H9 (cell line): ENCODE data around the gene SAXO2. TPM values are rescaled to one million over a fixed set of nuclear protein-coding genes. Genes with fewer than 3 reads are reported as not detected.
"Not testable (repeated sequence)": the region's sequence is repeated elsewhere in the genome, so short reads cannot be mapped to it uniquely, and the experiment has no call there.

Experiments
- DNase-seq: peaks from one replicate; pipeline ENCODE4 v3.0.0-alpha.2; 2017
- H2AFZ ChIP-seq: one replicate; pipeline ENCODE4 v1.6.1; 2013; ENCODE audit warnings: mild to moderate bottlenecking, low read length, control low read depth, moderate library complexity
- H2AK5ac ChIP-seq: 2 replicates; pipeline ENCODE4 v1.6.1; 2013; ENCODE audit warnings: low read length, control low read depth, mixed read lengths; ENCODE audit not compliant: insufficient read length
- H2BK120ac ChIP-seq: one replicate; pipeline ENCODE4 v1.6.1; 2013; ENCODE audit warnings: low read depth, mild to moderate bottlenecking, low read length, control low read depth, inconsistent platforms; ENCODE audit not compliant: poor library complexity, severe bottlenecking
- H2BK12ac ChIP-seq: 2 replicates; pipeline ENCODE4 v1.6.1; 2013; ENCODE audit warnings: low read length, control low read depth, mixed read lengths, low read depth; ENCODE audit not compliant: insufficient read length
- H2BK15ac ChIP-seq: 2 replicates; pipeline ENCODE4 v1.6.1; 2013; ENCODE audit warnings: low read depth, low read length, control low read depth
- H2BK20ac ChIP-seq: one replicate; pipeline ENCODE4 v1.6.1; 2013; ENCODE audit warnings: low read depth, mild to moderate bottlenecking, low read length, control low read depth, inconsistent platforms; ENCODE audit not compliant: poor library complexity, severe bottlenecking
- H2BK5ac ChIP-seq: 2 replicates; pipeline ENCODE4 v1.6.1; 2013; ENCODE audit warnings: low read length, control low read depth, mixed read lengths; ENCODE audit not compliant: insufficient read length
- H3K14ac ChIP-seq: 2 replicates; pipeline ENCODE4 v1.6.1; 2013; ENCODE audit warnings: low read length, control low read depth; ENCODE audit not compliant: insufficient read depth
- H3K18ac ChIP-seq: 2 replicates; pipeline ENCODE4 v1.6.1; 2013; ENCODE audit warnings: low read depth, mild to moderate bottlenecking, mixed read lengths, low read length, control low read depth; ENCODE audit not compliant: insufficient read length
- H3K23ac ChIP-seq: 2 replicates; pipeline ENCODE4 v1.6.1; 2013; ENCODE audit warnings: low read length, control low read depth, mixed read lengths, low read depth; ENCODE audit not compliant: insufficient read length
- H3K23me2 ChIP-seq: 2 replicates; pipeline ENCODE4 v1.6.1; 2013; ENCODE audit warnings: low read depth, mild to moderate bottlenecking, mixed read lengths, low read length, control low read depth; ENCODE audit not compliant: insufficient read length, poor library complexity, severe bottlenecking
- H3K27ac ChIP-seq: 2 replicates; pipeline ENCODE4 v1.5.1; 2013; ENCODE audit warnings: low read length, control low read depth, mixed read lengths, low read depth; ENCODE audit not compliant: insufficient read length
- H3K27me3 ChIP-seq: 2 replicates; pipeline ENCODE4 v1.6.1; 2013; ENCODE audit warnings: low read length, control low read depth, inconsistent platforms; ENCODE audit not compliant: insufficient read depth
- H3K4ac ChIP-seq: 2 replicates; pipeline ENCODE4 v1.6.1; 2013; ENCODE audit warnings: low read depth, mild to moderate bottlenecking, control low read depth, inconsistent platforms, low read length, moderate library complexity
- H3K4me1 ChIP-seq: 2 replicates; pipeline ENCODE4 v1.6.1; 2013; ENCODE audit warnings: low read length, control low read depth, inconsistent platforms; ENCODE audit not compliant: insufficient read depth
- H3K4me2 ChIP-seq: 2 replicates; pipeline ENCODE4 v1.6.1; 2013; ENCODE audit warnings: low read length, control low read depth, mixed read lengths; ENCODE audit not compliant: insufficient read length, insufficient read depth
- H3K56ac ChIP-seq: 2 replicates; pipeline ENCODE4 v1.6.1; 2013; ENCODE audit warnings: low read depth, mild to moderate bottlenecking, mixed read lengths, low read length, control low read depth; ENCODE audit not compliant: insufficient read length
- H3K79me1 ChIP-seq: 2 replicates; pipeline ENCODE4 v1.6.1; 2013; ENCODE audit warnings: low read depth, mild to moderate bottlenecking, moderate library complexity, low read length, control low read depth, inconsistent platforms; ENCODE audit not compliant: insufficient read depth, poor library complexity, severe bottlenecking
- H3K79me2 ChIP-seq: 2 replicates; pipeline ENCODE4 v1.6.1; 2013; ENCODE audit warnings: low read length, control low read depth, inconsistent platforms; ENCODE audit not compliant: insufficient read depth
- H3K9ac ChIP-seq: 2 replicates; pipeline ENCODE4 v1.6.1; 2013; ENCODE audit warnings: low read length, control low read depth, mixed read lengths; ENCODE audit not compliant: insufficient read length; ENCODE audit errors: extremely low read depth
- H3K9me3 ChIP-seq: one replicate; pipeline ENCODE4 v1.6.1; 2013; ENCODE audit warnings: low read depth, low read length, inconsistent platforms; ENCODE audit not compliant: control insufficient read depth
- H3T11ph ChIP-seq: one replicate; pipeline ENCODE4 v1.6.1; 2013; ENCODE audit warnings: mild to moderate bottlenecking, low read length, control low read depth, inconsistent platforms
- H4K20me1 ChIP-seq: one replicate; pipeline ENCODE4 v1.6.1; 2013; ENCODE audit not compliant: control insufficient read depth, insufficient read length, insufficient read depth
- H4K5ac ChIP-seq: 2 replicates; pipeline ENCODE4 v1.6.1; 2013; ENCODE audit warnings: low read depth, mild to moderate bottlenecking, mixed read lengths, low read length, control low read depth; ENCODE audit not compliant: insufficient read length
- H4K8ac ChIP-seq: replicated peaks from 2 replicates; pipeline ENCODE4 v1.6.1; 2013; ENCODE audit warnings: low read length, control low read depth, mixed read lengths, low read depth; ENCODE audit not compliant: insufficient read length
- H4K91ac ChIP-seq: 2 replicates; pipeline ENCODE4 v1.6.1; 2013; ENCODE audit warnings: low read depth, mild to moderate bottlenecking, moderate library complexity, mixed read lengths, low read length, control low read depth; ENCODE audit not compliant: insufficient read length
- H3K27ac Mint-ChIP-seq, 3 experiments: 2 replicates in 2 of 3; 3 replicates in 1 of 3; pipeline ENCODE4 v1.8.0; 2020 to 2021; ENCODE audit warnings: mixed read lengths in 3 of 3, mild to moderate bottlenecking in 1 of 3, moderate library complexity in 1 of 3
- H3K27me3 Mint-ChIP-seq: 2 replicates; pipeline ENCODE4 v1.8.0; 2021; ENCODE audit warnings: low read depth, mild to moderate bottlenecking, moderate library complexity, mixed read lengths
- H3K36me3 Mint-ChIP-seq, 3 experiments: 2 replicates in 2 of 3; 3 replicates in 1 of 3; pipeline ENCODE4 v1.8.0; 2020 to 2021; ENCODE audit warnings: low read depth in 3 of 3, mixed read lengths in 3 of 3; ENCODE audit not compliant: insufficient read depth in 1 of 3
- H3K4me1 Mint-ChIP-seq, 2 experiments: 2 replicates each; pipeline ENCODE4 v1.8.0; 2020; ENCODE audit warnings: mixed read lengths in 2 of 2
- H3K4me3 Mint-ChIP-seq, 2 experiments: 2 replicates in 1 of 2; 3 replicates in 1 of 2; pipeline ENCODE4 v1.8.0; 2020 to 2021; ENCODE audit warnings: mild to moderate bottlenecking in 2 of 2, mixed read lengths in 2 of 2, moderate library complexity in 1 of 2
- H3K9me3 Mint-ChIP-seq, 2 experiments: 2 replicates in 1 of 2; 3 replicates in 1 of 2; pipeline ENCODE4 v1.8.0; 2020; ENCODE audit warnings: mild to moderate bottlenecking in 2 of 2, mixed read lengths in 2 of 2, moderate library complexity in 1 of 2
- WGBS: extraction: QIAGEN DNeasy Blood & Tissue Kit; methylation state at CpG from one replicate; pipeline ENCODE4 v1.1.7; 2013; ENCODE audit warnings: missing lambda C conversion rate, low lambda C conversion rate, mixed read lengths; ENCODE audit not compliant: insufficient read length; ENCODE audit errors: extremely low coverage; 5-methylcytosine and 5-hydroxymethylcytosine counted together
- total RNA-seq: library from RNA; stranded (reverse); gene quantifications from 2 replicates; pipeline ENCODE4 v1.2.1, GENCODE V29; 2021

Gene SAXO2
- total RNA-seq, 1 experiment from 2014 or later = 3.1 TPM

DNA sequence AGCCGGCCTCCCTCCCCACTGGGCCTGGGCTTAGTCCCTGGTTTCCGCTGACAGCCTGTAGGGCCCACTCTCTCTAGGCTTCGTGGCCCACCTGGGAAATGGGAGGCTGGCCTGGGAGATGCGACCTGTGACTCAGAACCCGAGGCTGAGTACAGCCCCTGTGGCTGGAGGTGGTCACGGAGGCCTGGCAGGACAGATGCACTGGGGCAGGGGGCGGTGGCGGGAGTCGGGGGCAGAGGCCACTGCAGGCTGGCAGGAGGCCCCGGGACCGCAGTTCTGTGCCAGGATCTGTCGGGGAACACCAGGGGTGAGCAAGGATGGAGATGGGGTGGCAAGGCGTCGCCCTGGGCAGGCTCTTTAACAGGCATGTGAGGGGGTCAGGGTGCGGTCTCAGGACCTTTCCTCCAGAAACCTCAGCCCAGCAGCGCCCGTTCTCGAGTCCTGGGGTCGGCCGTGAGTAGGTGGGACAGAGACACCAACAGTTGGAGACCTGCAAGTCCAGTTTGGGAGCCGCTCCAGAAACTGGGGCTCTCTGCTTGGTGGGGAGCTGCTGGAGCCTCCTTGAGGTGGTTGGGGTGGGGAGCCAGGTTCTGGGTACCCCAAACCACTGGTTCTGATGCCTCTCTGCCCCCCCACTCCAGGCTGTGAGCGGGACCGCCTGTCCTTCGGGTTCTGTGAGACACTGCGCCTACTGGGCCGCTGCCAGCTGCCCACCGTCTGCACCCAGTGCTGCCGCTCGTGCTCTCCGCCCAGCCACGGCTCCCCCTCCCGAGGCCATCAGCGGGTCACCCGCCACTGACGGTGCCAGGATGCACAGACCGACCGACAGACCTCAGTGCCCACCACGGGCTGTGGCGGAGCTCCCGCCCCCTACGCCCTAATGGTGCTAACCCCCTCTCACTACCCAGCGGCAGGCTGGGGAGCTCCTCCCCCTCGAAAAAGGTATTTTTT lies 71.3 kb downstream of the SAXO2 start:
- H3K27ac Mint-ChIP-seq, H2AFZ ChIP-seq, DNase-seq, H3K79me2 ChIP-seq, H3K4me3 Mint-ChIP-seq, H2BK15ac ChIP-seq, H2AK5ac ChIP-seq, H3K23me2 ChIP-seq, H3K23ac ChIP-seq, H3K27me3 Mint-ChIP-seq, H3K4me1 Mint-ChIP-seq, H3K4ac ChIP-seq, H3K56ac ChIP-seq, H4K8ac ChIP-seq, H4K20me1 ChIP-seq, H4K91ac ChIP-seq, H2BK120ac ChIP-seq, H4K5ac ChIP-seq, H3K9ac ChIP-seq, H3K27ac ChIP-seq, H2BK12ac ChIP-seq, H3K27me3 ChIP-seq, H3K4me2 ChIP-seq, H3K36me3 Mint-ChIP-seq, H2BK20ac ChIP-seq, H3K9me3 Mint-ChIP-seq, H2BK5ac ChIP-seq, H3T11ph ChIP-seq, H3K79me1 ChIP-seq, H3K14ac ChIP-seq, H3K4me1 ChIP-seq, H3K9me3 ChIP-seq, H3K18ac ChIP-seq: not testable (repeated sequence)
- no CpG with 5 or more reads among the region's 43 CpGs for WGBS

Other genes starting within 250 kb of the SAXO2 start
- 10.4 and 11.0 TPM in 2 replicates for gene MEX3B, start 216.8 kb upstream of the SAXO2 start, total RNA-seq
- gene EFL1, start 84 bp upstream of the SAXO2 start, total RNA-seq = 27.8 and 29.4 TPM in 2 replicates
- 2.0 TPM in 2 replicates for gene GOLGA6L10, start 86.7 kb downstream of the SAXO2 start, total RNA-seq
- 3.9 TPM in 2 replicates for gene GOLGA6L9, start 167.0 kb downstream of the SAXO2 start, total RNA-seq